Activated CD8-positive, alpha-beta memory T cell treated with anti-CD3 and anti-CD28 coated beads for 1 hour (primary cell): ENCODE data around the gene SPATS2.
A peak's percentile ranks its signal among the peaks of the same experiment; 100 is the strongest.
"Not testable (repeated sequence)": the region's sequence is repeated elsewhere in the genome, so short reads cannot be mapped to it uniquely, and the experiment has no call there.

Experiments
- DNase-seq, 2 donors: peaks; one replicate each; pipeline ENCODE4 v3.0.0-alpha.2; 2020; ENCODE audit warnings: low read depth in 1 of 2; ENCODE audit errors: extremely low read depth in 1 of 2

The SPATS2 gene

DNA sequence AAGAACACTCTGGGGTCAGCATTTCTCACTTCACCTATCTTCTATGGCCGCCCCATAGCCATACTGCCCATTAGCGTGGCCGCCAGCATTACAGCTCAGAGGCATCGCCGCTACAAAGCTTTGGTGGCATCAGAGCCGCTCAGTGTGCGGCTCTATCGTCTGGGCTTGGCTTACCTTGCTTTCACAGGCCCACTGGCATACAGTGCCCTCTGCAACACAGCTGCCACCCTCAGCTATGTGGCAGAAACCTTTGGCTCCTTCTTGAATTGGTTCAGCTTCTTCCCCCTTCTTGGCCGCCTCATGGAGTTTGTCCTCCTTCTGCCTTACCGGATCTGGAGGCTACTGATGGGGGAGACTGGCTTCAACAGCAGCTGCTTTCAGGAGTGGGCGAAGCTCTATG, 18.0 kb upstream of the SPATS2 start:
- DNase-seq = no peak

DNA sequence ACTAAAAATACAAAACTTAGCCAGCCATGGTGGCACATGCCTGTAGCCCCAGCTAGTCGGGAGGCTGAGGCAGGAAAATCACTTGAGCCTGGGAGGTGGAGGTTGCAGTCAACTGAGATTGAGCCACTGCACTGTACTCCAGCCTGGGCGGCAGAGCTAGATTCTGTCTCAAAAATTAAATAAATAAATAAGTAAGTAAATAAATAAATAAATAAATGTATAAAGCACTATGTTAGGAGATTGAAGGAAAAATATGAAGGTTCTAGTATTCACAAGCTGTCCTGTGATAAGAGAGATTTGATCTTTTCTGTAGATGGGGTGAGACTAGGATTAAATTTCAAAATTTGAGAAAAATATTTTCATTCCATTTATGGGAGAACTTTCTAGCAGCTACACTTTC, 14.9 kb upstream of the SPATS2 start:
- DNase-seq = no peak

DNA sequence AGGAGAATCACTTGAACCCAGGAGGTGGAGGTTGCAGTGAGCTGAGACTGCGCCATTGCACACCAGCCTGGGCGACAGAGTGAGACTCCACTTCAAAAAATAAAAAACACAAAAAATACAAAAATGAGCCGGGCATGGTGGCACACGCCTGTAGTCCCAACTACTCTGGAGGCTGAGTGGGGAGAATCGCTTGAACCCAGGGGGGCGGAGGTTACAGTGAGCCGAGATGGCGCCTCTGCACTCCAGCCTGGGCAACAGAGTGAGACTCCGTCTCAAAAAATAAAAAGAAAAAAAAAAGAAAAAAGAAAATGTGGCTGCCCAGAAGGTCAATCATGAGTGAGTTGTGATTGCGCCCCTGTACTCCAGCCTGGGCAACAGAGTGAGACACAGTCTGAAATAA, 11.3 kb upstream of the SPATS2 start:
- DNase-seq = no peak

DNA sequence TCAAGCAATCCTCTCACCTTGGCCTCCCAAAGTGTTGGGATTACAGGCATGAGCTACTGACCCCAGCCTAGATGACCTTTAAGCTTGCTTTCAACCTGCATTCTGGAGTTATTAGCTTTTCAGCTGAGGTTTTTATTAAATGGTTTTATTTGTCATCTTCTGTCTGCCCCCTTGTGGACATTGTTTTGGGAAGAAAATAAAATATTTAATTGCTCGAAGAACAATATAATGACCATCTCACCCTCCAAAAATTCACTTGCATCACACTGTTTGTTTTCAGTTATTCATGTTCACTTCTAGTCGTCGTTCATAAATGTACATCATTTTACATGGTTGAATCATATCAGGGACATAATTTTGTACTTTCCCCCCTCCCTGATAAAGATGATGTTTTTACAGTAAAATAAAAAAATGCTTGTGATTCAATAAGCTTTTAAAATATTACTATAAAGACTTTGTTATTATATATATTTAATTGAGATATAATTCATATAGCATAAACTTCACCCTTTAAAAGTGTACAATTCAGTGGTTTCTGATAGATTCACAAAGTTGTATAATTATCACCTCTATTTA, 10.1 kb upstream of the SPATS2 start:
- DNase-seq = no peak

DNA sequence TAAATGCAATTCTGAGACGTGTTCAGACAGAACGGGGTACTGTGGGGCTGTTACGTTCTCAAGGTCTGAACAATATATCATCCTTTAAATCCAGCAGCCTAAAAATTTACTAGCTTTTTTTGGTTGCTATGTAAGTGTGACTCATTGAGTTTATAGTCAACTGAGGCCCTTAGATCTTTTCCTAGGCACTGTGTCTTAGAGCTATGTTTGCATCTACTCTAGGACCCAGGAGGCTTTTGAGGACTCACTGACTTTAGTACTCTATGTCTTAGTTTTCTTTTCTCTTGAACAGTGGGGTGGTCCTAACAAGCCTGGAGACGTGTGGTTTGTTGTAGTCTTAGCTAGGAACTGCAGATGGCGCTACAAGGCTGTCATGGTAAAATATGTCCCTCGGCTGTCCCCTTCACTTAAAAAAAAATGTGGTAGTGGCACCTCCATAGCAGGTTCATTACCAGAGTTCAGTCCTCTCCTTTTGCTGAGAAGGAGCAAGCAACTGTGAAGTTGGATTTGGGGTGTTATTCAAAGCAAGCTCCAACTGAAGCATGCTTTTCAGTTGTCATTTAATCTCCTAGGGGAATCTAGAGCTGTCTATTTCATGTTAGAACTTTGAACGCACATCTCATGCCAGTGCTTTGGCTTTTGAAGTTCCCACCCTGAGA, 8.7 kb upstream of the SPATS2 start:
- DNase-seq = no peak

DNA sequence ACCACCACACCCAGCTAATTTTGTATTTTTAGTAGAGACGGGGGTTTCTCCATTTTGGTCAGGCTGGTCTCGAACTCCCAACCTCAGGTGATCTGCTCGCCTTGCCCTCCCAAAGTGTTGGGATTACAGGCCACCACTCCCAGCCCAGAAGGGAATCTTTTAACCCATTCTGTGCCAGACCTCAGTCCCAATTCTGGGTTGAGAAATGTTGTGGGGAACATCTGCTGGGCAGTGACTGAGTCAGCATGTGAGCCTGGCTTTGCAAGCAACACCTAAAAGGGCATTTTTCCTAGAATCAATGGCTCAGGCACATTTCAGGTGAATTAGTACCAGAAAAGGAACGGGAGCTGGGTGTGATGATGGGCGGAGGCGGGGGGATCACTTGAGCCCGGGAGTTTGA, 7.6 kb upstream of the SPATS2 start:
- no peak for DNase-seq

DNA sequence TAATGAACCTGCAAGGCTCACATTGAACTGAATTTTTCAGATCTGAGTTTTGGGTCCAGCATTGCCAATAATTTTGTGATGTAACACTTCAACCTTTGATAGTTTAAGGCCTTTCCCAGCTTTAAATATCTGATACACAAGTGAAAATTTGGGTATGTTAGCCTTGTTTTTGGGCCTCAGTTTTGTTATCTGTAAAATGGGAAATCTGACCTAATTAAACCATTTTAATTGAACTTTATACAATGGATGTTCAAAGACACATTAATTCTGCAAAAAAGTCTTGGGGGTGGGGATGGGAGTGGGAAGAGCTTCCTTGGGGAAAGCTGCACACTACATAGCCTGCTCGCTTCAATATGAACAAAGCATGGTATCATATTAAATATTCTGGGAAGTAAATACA, 5.2 kb upstream of the SPATS2 start:
- no peak for DNase-seq

DNA sequence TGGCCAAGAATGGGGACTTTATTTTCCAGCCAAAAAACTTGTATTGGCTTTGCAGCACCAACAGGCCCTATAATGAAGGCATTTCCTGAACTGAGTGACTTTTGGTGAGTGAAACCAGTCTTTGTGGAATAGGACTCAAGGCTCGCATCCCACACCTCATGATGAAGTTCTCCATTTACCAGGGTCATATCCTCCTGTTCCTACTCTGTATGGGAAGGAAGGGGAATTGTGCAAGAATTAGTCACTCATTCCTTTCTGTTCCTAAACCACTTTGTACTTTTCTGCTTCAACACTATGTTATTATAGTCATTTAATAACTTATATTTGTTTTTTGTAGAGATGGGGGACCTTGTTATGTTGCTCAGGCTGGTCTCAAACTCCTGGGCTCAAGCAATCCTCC, 2.3 kb upstream of the SPATS2 start:
- DNase-seq = no peak

DNA sequence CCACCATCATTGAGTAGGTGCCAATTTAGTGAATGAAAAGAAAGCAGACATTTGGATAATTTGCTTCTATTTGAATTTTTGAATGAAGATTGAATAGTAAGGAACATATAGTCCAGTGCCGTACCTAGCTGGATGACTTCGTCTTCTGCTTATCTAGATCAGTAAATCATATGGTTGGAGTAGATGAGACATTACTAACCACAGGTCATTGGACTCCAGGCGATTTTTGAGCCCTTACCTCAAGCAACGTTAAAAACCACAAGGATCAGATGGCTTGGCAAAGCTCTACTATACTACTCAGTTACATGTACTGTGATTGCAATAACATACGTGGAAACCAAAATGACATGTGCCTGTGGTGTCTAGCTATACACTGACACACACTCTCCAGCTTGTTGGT, 1.7 kb upstream of the SPATS2 start:
- DNase-seq = no peak

DNA sequence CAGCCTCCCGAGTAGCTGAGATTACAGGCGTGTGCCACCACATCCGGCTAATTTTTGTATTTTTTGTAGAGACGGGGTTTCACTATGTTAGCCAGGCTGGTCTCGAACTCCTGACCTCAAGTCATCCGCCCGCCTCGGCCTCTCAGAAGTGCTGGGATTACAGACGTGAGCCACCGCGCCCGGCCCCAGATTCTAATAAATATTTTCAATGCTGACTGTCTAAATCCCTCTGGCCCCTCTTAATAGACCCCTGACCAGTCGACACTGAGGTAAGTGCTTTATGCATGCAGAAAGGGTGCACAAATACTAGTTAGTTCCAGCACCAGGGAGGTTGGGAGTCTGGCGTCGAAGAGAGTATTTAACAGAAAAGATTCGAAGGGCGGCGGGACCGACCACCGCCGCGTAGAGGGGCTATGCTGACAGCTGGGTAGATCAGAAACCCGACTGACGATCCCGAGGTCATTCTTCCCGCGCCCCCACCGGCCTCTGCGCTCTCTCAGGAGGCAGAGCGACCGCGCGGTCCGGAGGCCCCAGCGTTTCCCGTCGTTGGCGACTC, 1.1 kb upstream of the SPATS2 start:
- no peak for DNase-seq

DNA sequence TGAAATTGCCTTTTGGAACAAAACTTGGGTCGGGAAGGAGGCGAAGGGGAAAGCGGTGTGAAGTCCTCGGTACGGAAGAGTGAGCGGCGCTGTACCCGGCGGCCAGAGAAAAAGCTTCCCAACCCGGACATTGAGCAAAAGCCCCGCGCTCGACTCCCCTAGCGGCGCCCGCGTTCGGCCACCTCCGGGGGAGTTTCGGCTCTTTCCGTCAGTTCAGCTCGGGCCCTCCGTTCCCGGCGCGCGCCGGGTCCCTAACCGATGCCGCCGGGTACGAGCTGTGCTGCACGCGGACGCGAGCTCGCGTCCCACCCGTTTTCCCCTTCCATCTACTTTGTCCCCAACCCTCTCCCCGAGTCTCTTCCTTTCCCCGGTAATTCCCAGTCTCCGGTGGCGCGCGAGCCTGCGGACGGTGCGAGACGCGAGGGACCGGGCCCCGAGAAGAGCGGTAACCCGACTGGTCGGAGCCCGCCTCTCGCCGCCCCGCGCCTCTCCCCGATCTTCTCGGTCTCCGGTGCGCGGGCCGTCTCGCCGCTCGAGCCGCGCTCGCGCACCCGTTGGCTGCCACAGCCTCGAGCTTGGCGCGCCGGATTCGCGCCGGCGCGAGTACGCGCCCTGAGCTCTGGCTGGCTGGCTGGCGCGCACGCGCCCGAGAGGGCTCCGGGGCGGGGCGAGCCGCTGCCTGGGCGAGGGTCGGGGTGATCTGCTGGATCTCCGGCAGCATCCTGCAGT, 446 bp upstream of the SPATS2 start:
- DNase-seq = peak; percentile 53 to 76

DNA sequence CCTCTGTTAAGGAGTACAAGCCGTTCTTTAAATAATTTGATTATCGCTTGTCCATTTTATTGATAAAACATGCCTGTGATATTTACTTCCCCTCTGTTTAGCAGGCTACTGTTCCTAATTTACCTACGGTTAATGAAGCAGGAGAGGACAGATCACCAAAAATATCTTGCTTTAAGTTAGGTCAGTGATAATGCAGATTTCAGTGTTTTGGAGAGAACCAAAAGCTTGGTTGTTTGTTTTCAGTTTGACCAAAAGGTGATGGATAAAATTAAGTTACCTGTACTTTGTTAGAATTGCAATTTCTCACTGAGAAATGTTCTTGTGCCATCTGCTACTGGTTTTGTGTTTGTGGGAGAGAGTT, 958 bp downstream of the SPATS2 start:
- no peak for DNase-seq

DNA sequence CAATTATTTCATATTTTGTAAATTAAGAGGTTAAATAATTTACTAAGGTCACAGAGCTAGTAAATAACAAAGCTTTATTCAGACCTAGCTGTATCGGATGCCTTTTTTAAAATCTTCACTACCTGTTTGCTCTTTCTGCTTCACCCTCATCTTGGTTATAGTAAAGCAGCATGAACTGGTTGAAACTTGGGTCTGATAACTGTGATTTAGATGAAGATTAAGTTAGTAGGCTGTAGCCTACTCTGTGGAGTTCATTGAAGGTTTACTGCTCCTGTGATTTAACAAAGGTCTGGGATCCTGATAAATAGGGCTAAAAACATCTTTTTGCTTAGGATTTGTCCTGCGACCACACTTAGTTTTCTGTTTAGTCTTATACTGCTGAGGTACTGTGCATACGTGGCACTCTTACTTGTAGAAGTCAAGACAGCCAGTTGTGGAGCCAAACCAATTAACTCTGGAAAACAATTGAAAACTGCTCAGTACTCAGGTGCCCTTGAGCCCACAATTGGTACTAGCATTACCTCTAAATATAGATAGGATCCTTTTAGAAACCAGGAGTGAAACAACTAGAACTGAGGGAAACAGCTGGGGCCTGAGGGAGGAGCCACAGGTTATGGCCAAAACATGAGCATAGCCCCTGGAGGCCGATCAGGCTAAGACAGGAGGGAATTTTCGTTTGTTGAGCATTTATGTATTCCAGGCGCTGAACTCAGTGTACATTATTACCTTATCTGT, 2.3 kb downstream of the SPATS2 start:
- no peak for DNase-seq

DNA sequence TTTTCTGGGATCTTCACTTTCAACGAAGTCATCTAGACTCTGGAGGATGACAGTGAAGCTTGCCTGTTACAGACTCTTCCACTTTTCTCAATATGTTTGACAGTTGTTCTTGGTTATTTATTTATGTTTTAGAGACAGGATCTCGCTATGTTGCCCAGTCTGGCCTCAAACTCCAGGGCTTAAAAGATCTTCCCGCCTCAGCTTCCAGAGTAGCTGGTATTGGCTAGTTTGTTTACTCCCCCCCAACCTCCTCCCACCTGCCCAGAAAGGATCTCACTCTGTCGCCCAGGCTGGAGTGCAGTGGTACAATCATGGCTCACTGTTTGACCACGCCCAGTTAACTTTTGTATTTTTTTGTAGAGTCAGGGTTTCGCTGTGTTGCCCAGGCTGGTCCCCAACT, 3.3 kb downstream of the SPATS2 start:
- DNase-seq = no peak

DNA sequence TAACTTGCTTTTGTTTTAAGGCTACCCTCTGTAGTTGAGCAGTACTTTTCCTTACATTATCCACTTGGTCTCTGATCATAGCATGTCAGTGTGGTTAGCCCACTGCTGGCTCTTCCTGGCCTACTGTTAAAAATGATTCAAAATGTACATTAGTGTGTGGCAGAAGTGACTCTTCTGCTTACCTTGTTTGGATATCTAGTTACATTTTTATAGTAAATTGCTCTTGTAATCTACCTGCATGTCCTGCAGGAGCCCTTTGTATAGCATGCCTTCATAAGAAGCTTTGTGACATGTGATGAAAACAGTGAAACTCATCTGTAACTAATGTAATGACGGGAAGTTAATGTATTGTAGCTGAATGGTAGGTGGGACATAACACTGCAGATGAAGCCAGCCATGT, 8.1 kb downstream of the SPATS2 start:
- DNase-seq = no peak

DNA sequence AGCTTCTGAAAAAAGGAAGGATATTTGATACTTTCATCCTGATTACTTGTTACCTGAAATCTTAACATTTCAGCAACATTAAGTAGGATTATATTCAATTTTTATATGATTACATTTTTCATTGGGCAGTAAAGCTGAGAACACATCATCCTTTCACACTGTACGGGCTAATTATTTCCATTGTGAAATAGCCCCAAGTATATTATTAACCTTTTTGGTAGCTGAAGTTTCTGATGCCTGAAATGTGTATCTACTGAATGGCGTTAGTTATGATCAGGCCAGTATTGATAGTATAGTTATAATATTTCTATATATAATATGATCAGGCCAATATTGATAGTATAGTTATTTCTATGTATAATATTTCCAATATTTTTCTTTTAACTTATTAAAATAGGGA, 10.1 kb downstream of the SPATS2 start:
- DNase-seq = no peak

DNA sequence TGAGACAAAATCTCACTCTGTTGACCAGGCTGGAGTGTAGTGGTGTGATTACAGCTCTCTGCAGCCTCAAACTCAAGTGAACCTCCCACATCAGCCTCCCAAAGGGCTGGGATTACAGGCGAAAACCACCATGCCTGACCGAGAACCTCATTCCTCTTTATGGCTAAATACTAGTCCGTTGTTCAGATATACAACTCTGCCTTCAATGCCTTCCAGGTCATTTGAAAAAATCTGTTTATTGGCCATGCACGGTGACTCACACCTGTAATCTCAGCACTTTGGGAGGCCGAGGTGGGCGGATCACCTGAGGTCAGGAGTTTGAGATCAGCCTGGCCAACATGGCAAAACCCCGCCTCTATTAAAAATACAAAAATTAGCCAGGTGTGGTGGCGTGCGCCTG, 12.9 kb downstream of the SPATS2 start:
- not testable (repeated sequence) for DNase-seq

DNA sequence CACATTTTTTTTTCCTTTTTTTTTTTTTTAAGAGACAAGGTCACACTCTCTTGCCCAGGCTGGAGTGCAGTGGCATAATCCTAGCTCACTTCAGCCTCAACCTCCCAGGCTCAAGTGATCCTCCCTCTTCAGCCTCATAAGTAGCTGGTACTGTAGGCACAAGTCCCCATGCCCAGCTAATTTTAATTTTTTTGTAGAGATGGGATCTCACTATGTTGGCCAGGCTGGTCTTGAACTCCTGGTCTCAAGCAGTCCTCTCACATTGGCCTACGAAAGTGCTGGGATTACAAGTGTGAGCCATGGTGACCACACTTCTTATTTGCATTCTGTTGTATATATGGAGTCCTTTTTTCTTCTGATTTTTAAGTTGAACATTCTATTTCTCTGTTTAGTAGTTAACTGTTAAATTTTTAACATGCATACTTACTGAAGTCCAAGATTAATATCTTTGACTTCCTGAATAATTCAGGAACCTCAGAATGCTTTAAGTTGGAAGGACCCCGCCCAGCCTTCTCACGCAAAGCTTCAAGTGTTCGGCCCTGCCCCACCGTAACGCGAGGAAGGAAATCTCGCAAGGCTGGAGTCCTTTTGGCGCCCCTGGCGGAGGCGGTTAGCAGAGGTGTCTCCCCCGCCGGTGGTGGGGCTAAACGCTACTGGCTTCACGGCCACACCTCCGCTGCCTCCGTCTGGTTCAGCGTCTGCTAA, 21.6 kb downstream of the SPATS2 start:
- peak; percentile 43 to 46 for DNase-seq

DNA sequence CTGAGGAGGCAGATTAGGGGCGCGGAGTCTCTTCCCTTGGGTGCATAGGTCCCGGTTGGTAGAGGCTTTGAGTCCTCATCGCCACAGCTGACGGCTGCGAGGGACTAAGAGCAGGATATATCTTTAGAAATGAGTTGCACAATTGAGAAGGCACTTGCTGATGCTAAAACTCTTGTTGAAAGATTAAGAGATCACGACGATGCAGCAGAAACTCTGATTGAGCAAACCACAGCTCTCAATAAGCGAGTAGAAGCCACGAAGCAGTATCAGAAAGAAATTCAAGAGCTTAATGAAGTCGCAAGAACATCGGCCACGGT, 22.1 kb downstream of the SPATS2 start:
- no peak for DNase-seq

DNA sequence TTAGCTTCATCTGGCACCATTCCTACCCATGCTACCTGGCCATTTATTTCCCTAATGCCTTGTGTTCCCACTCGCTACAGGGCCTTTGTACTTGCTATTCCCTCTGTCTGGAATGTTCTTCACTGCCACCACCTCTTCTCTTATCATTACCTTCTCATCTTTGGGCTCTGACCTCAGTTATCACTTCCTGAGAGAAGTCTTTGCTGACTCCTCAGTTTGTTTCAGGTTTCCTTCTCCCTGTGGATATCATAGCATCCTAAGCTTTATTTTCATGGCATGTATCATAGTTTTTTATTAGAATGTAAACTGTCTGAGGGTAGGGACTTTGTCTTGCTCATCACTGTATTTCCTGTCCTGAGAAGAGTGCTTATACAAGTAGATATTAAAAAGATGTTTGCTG, 29.7 kb downstream of the SPATS2 start:
- no peak for DNase-seq

DNA sequence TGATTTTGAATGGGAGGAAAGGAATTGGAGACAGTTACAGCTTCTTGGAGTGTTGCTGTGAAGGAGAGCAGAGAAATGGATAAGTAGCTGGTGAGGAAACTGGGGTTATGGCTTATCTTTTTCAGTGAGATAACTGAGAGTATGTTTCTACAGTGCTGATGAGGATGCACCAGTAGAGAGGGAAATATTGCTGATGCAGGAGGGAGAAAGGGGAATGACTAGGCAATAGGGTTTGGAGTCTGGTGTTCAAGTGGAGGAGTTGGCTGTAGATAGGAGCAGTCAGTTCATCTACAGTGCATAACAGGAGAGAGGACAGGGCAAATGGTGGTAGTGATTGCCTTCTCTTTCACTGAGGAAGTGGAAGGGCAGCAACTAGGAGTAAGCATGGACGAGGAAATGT, 33.0 kb downstream of the SPATS2 start:
- DNase-seq = no peak
